GM18951 (cell line): ENCODE measurements around the gene DOK4.
"Not testable (repeated sequence)": the region's sequence is repeated elsewhere in the genome, so short reads cannot be mapped to it uniquely, and the experiment has no call there.

ENCODE experiments used
- POLR2A ChIP-seq: IDR thresholded peaks from 4 replicates; pipeline ENCODE4 v1.6.1; 2011; ENCODE audit warnings: mild to moderate bottlenecking; ENCODE audit not compliant: insufficient read length, insufficient read depth; ENCODE audit errors: extremely low read depth
- in situ Hi-C: fragments of 300-500 bp; cut with MboI; formaldehyde crosslinking; loops from one replicate; pipeline ENCODE4 v1.12.0; 2022; ENCODE audit warnings: low sequenced_read_pairs, mixed read lengths, inconsistent platforms; ENCODE audit not compliant: unreplicated experiment

DOK4 gene

GRCh38 chr16:57500578-57501111, 14.4 kb upstream of the DOK4 start:
- in situ Hi-C loops, result no loop called here

GRCh38 chr16:57499941-57500340, 13.6 kb upstream of the DOK4 start:
- in situ Hi-C loops, result not testable (repeated sequence)

More at GRCh38 chr16:57500578-57501111, 14.4 kb upstream of the DOK4 start:
- no peak for TF ChIP-seq POLR2A

GRCh38 chr16:57498031-57498430, 11.7 kb upstream of the DOK4 start:
- in situ Hi-C loops, result no loop called here
- TF ChIP-seq POLR2A, result no peak

- TF ChIP-seq POLR2A, result no peak
- in situ Hi-C loops, result no loop called here
These were observed 10.8 kb upstream of the DOK4 start for GRCh38 chr16:57497121-57497520.

GRCh38 chr16:57493767-57494166, 7.5 kb upstream of the DOK4 start:
- no peak for TF ChIP-seq POLR2A

GRCh38 chr16:57489229-57489628, 2.9 kb upstream of the DOK4 start:
- in situ Hi-C loops, result no loop called here

More at GRCh38 chr16:57493767-57494166, 7.5 kb upstream of the DOK4 start:
- in situ Hi-C loops, result no loop called here

GRCh38 chr16:57486858-57487834, 853 bp upstream of the DOK4 start:
- in situ Hi-C loops, result no loop called here
- TF ChIP-seq POLR2A, result no peak

More at GRCh38 chr16:57489229-57489628, 2.9 kb upstream of the DOK4 start:
- TF ChIP-seq POLR2A, result no peak

GRCh38 chr16:57485091-57485915, 990 bp downstream of the DOK4 start:
- in situ Hi-C loops, result no loop called here
- no peak for TF ChIP-seq POLR2A

GRCh38 chr16:57484515-57485005, 1.7 kb downstream of the DOK4 start:
- no peak for TF ChIP-seq POLR2A
- in situ Hi-C loops, result no loop called here

- TF ChIP-seq POLR2A, result no peak
- in situ Hi-C loops, result no loop called here
These were observed 2.4 kb downstream of the DOK4 start for GRCh38 chr16:57483725-57484514.

GRCh38 chr16:57482845-57483545, 3.3 kb downstream of the DOK4 start:
- in situ Hi-C loops, result no loop called here

GRCh38 chr16:57481421-57481820, 4.9 kb downstream of the DOK4 start:
- TF ChIP-seq POLR2A, result no peak
- in situ Hi-C loops, result no loop called here

More at GRCh38 chr16:57482845-57483545, 3.3 kb downstream of the DOK4 start:
- no peak for TF ChIP-seq POLR2A
